BLaER1 (cell line): ENCODE measurements around the gene RNF115.

Source experiments
- H3K27ac ChIP-seq: shearing (Covaris generic); formaldehyde crosslinking; 2 replicates; pipeline ENCODE4 v1.8.1; 2022
- H3K27me3 ChIP-seq: shearing (Covaris generic); formaldehyde crosslinking; 2 replicates; pipeline ENCODE4 v1.8.1; 2022
- H3K36me3 ChIP-seq: shearing (Covaris generic); formaldehyde crosslinking; 2 replicates; pipeline ENCODE4 v1.8.1; 2022
- H3K4me1 ChIP-seq: shearing (Covaris generic); formaldehyde crosslinking; 2 replicates; pipeline ENCODE4 v1.8.1; 2022
- H3K4me2 ChIP-seq: shearing (Covaris generic); formaldehyde crosslinking; 2 replicates; pipeline ENCODE4 v1.8.1; 2022
- H3K4me3 ChIP-seq: shearing (Covaris generic); formaldehyde crosslinking; 2 replicates; pipeline ENCODE4 v1.8.1; 2022
- H3K9ac ChIP-seq: shearing (Covaris generic); formaldehyde crosslinking; 2 replicates; pipeline ENCODE4 v1.8.1; 2022
- H3K9me3 ChIP-seq: shearing (Covaris generic); formaldehyde crosslinking; 2 replicates; pipeline ENCODE4 v1.8.1; 2022
- H4K20me1 ChIP-seq: shearing (Covaris generic); formaldehyde crosslinking; 2 replicates; pipeline ENCODE4 v1.8.1; 2022
- Cebpa-rat ChIP-seq: shearing (Covaris generic); IDR thresholded peaks from 2 replicates; pipeline ENCODE4 v1.8.1; 2022

RNF115 gene

DNA sequence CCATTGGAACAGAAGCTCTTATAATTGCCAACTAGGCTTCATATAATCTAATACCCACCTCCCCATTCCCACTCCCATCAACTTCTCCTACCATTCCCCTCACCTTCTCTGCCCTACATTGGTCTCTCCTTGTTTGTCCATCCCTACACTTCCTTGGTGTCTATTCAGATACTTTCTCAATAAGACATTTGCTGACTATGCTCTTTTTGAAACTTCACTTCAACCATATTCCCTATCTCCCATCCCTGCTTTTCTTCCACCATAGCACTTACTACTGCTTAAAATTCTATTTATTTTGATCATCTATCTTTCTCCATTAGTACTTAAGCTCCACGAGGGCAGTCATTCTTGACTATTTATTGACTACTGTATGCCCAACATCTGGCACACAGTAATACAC, 64.2 kb downstream of the RNF115 start:
- H3K4me1 ChIP-seq: no peaks in the 10 kb centered on the region
- H3K27me3 ChIP-seq: no peaks in the 10 kb centered on the region
- peaks cover 47% of the 10 kb centered on the region for H3K9me3 ChIP-seq
- H4K20me1 ChIP-seq: no peaks in the 10 kb centered on the region
- H3K4me2 ChIP-seq: no peak overlapping the region
- TF ChIP-seq Cebpa-rat: no peak
- no peak overlapping the region for H3K4me3 ChIP-seq
- no peak overlapping the region for H3K9ac ChIP-seq
- peaks cover 94% of the 10 kb centered on the region for H3K36me3 ChIP-seq
- no peak overlapping the region for H3K27ac ChIP-seq

DNA sequence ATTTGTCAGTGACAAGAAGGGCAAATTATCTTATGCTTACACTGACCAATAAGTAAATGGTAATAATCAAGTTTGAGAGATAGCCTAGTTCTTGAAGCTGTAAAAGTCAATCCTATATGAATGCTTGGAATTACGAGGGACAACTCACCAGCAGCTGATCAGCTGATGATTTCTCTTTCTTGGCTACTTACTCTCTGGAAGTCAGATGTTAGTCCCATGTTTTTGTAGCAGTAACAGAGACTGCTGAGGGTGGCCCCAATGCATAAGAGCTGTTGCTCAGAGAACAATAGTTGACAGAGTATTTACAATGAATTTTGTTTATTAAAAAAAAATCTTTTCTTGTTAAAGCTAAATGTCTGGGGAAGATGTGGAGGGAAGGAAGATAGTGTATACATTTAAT, 65.3 kb downstream of the RNF115 start:
- no peaks in the 10 kb centered on the region for H4K20me1 ChIP-seq
- peaks cover 37% of the 10 kb centered on the region for H3K9me3 ChIP-seq
- H3K9ac ChIP-seq: no peak overlapping the region
- no peak overlapping the region for H3K4me2 ChIP-seq
- no peak overlapping the region for H3K4me3 ChIP-seq
- no peaks in the 10 kb centered on the region for H3K4me1 ChIP-seq
- TF ChIP-seq Cebpa-rat: no peak
- H3K27ac ChIP-seq: no peak overlapping the region
- H3K27me3 ChIP-seq: no peaks in the 10 kb centered on the region
- H3K36me3 ChIP-seq: peaks cover 90% of the 10 kb centered on the region

- TF ChIP-seq Cebpa-rat: no peak
- H3K36me3 ChIP-seq: peaks cover 88% of the 10 kb centered on the region
Observed at GRCh38 chr1:145758116-145758515, 65.8 kb downstream of the RNF115 start.

GRCh38 chr1:145757420-145757819, 66.5 kb downstream of the RNF115 start:
- no peak overlapping the region for H3K27ac ChIP-seq
- H3K4me1 ChIP-seq: no peaks in the 10 kb centered on the region
- H4K20me1 ChIP-seq: no peaks in the 10 kb centered on the region
- no peak overlapping the region for H3K9ac ChIP-seq
- peaks cover 25% of the 10 kb centered on the region for H3K9me3 ChIP-seq
- H3K4me2 ChIP-seq: no peak overlapping the region
- TF ChIP-seq Cebpa-rat: no peak
- H3K36me3 ChIP-seq: peaks cover 89% of the 10 kb centered on the region
- H3K27me3 ChIP-seq: no peaks in the 10 kb centered on the region
- H3K4me3 ChIP-seq: no peak overlapping the region

More at GRCh38 chr1:145758116-145758515, 65.8 kb downstream of the RNF115 start:
- Histone ChIP-seq H3K4me2 (no peak overlapping the region), H3K9ac (no peak overlapping the region), H3K9me3 (peaks cover 32% of the 10 kb centered on the region), H3K4me1 (no peaks in the 10 kb centered on the region), H3K4me3 (no peak overlapping the region), H4K20me1 (no peaks in the 10 kb centered on the region), H3K27me3 (no peaks in the 10 kb centered on the region), H3K27ac (no peak overlapping the region)

DNA sequence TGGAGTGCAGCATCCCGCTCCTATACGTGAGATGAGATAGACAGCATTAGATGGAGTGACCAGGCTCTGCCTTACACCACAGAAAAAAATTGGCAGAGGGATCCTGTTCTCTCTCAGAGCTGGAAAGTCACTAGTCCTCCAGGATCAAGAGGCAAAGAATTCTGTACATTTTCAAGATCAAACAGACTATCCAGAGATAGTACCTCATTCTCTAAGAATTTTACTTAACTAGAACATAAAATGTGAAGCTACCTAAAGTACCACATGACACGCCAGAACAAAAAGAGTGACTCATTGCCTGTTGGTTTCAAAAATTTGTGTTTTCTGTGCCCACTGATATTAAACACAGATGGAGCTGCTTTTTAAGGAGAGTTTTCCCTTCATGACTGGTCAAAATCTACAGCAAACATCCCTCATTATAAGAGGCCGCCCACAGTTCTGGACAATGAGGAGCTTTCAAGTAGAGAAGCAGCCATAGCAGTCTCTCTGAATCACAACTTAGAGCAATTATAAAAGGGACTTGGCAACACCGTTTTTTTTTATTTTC, 72.3 kb downstream of the RNF115 start:
- Histone ChIP-seq H3K27ac (no peak overlapping the region), H3K9ac (no peak overlapping the region), H3K36me3 (peaks cover 90% of the 10 kb centered on the region), H3K27me3 (no peaks in the 10 kb centered on the region), H3K4me2 (no peak overlapping the region), H3K4me3 (no peak overlapping the region), H3K9me3 (no peaks in the 10 kb centered on the region), H4K20me1 (no peaks in the 10 kb centered on the region), H3K4me1 (no peaks in the 10 kb centered on the region)
- no peak for TF ChIP-seq Cebpa-rat

- H3K4me2 ChIP-seq: no peak overlapping the region
- no peak for TF ChIP-seq Cebpa-rat
- no peak overlapping the region for H3K9ac ChIP-seq
- peaks cover 90% of the 10 kb centered on the region for H3K36me3 ChIP-seq
- no peaks in the 10 kb centered on the region for H3K9me3 ChIP-seq
- H3K4me3 ChIP-seq: no peak overlapping the region
- H4K20me1 ChIP-seq: no peaks in the 10 kb centered on the region
- no peaks in the 10 kb centered on the region for H3K4me1 ChIP-seq
- no peaks in the 10 kb centered on the region for H3K27me3 ChIP-seq
- no peak overlapping the region for H3K27ac ChIP-seq
Observed at GRCh38 chr1:145750426-145750825, 73.5 kb downstream of the RNF115 start.

DNA sequence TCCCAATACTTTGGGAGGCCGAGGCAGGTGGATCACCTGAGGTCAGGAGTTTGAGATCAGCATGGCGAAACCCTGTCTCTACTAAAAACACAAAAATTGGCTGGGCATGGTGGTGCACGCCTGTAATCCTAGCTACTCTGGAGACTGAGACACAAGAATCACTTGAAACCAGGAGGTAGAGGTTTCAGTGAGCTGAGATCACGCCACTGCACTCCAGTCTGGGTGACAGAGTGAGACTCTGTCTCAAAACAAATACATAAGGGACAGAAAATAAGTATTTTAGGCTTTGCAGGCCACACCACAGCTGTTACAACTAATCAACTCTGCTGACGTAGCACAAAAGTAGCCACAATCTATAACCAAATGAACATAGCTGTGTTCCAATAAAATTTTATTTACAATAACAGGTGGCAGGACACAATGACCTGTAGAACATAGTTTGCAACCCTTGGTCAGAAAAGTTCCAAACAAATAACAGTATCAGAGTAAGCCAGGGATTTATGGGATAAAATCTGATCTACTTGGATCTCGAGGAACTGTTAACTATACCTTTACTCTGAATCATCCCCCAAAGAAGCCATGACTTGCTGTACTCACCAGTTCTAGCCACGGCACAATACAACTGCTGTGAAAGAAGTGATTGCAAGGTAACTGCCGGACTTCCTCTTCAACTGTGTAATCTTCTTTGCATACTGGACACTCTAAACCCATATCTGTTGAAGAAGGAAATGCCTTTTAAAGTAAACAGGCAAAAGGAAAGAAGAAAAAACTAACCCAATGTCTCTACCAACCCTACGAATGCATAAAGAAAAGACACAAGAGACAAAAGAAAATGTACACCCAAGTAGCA, 76.3 kb downstream of the RNF115 start:
- Histone ChIP-seq H3K27ac (no peak overlapping the region), H4K20me1 (no peaks in the 10 kb centered on the region), H3K9me3 (no peaks in the 10 kb centered on the region), H3K27me3 (no peaks in the 10 kb centered on the region), H3K4me1 (no peaks in the 10 kb centered on the region), H3K9ac (no peak overlapping the region), H3K36me3 (peaks cover 98% of the 10 kb centered on the region), H3K4me3 (no peak overlapping the region), H3K4me2 (no peak overlapping the region)
- no peak for TF ChIP-seq Cebpa-rat

DNA sequence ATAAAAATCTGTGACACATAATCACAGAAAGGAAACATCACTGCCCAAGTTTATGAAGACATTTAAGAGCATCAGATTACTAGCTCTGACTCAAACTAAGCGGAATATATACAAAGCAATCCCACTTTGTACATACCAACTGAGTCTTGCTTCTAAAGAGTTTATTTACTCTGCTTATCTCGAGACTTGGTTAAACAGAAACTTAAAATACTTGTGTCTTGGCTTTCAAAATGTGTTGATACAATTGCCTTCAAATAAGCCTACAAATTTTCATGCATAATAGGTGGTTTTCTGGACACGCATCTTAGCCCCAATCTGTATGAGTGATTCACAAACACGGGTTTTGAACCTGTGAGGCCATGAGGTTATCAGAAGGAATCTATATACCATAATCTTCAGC, 83.6 kb downstream of the RNF115 start:
- Histone ChIP-seq H3K9ac (no peak overlapping the region), H4K20me1 (no peaks in the 10 kb centered on the region), H3K4me1 (no peaks in the 10 kb centered on the region), H3K36me3 (peaks cover 44% of the 10 kb centered on the region), H3K27ac (no peak overlapping the region), H3K27me3 (no peaks in the 10 kb centered on the region), H3K4me2 (no peak overlapping the region), H3K9me3 (no peaks in the 10 kb centered on the region), H3K4me3 (no peak overlapping the region)
- no peak for TF ChIP-seq Cebpa-rat

DNA sequence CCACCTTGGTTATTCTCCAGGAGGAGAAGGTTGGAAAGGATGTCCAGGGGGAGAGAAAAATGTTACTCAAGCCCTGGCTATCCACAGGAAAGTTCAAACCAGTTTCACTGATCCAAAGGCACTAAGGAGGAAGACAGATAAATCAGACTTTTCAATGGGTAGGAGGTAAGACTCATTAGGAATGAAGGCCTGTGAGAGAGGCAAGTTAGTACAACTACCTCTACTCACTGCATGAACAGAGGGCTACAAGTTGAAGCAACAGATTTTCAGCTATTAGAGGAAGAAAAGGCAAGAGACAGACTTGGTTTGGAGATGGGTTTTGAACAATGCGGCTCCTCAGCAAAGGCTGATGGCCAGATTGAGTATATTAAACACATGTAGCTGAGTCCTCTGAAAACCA, 87.7 kb downstream of the RNF115 start:
- Histone ChIP-seq H3K9me3 (no peaks in the 10 kb centered on the region), H4K20me1 (no peaks in the 10 kb centered on the region), H3K36me3 (peaks cover 7% of the 10 kb centered on the region), H3K27ac (no peak overlapping the region), H3K27me3 (no peaks in the 10 kb centered on the region), H3K4me2 (no peak overlapping the region), H3K4me3 (no peak overlapping the region), H3K9ac (no peak overlapping the region), H3K4me1 (peaks cover 16% of the 10 kb centered on the region)
- no peak for TF ChIP-seq Cebpa-rat

DNA sequence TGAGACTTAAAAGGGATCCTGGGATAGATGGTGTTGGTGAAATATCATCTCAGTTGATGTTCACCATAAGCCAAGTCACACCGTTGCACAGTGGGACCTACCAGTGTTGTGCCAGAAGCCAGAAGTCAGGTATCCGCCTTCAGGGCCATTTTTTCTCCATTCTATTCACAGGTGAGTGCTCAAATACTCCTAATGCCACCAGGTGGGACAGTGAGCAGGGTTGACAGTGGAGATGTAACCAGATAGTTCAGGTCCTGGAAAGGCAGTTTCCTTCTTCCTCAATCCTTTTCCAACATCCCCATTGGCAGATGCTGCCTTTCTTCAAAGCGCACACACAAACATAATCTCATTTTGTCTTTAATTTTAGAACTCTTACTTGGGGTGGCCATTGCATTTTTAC, 93.0 kb downstream of the RNF115 start:
- no peak for TF ChIP-seq Cebpa-rat

More for the DNA sequence above, 93.0 kb downstream of the RNF115 start:
- Histone ChIP-seq H3K27ac (no peak overlapping the region), H3K4me1 (peaks cover 16% of the 10 kb centered on the region), H3K36me3 (peaks cover 8% of the 10 kb centered on the region; the same call in 1 of the 2 replicates), H3K4me2 (no peak overlapping the region), H4K20me1 (no peaks in the 10 kb centered on the region), H3K9ac (no peak overlapping the region), H3K9me3 (no peaks in the 10 kb centered on the region), H3K4me3 (no peak overlapping the region), H3K27me3 (no peaks in the 10 kb centered on the region)
